HepG2 (cell line): Measurements from ENCODE around the gene ADD2. TPM values are rescaled to one million over a fixed set of nuclear protein-coding genes. Genes with fewer than 3 reads are reported as not detected.

Source experiments
- ATAC-seq: fragments of 200-7000 bp; cut with Tn5 transposase; 3 replicates; pipeline ENCODE4 v1.9.1; 2020; ENCODE audit warnings: mild to moderate bottlenecking, moderate library complexity
- BruUV-seq: library from RNA; stranded (reverse); fragments of 400-500 nt; replicated peaks from 2 replicates; lab custom pipeline; 2021; lab: Mats Ljungman, UMichigan
- CTCF ChIA-PET: fragments of 300-600 bp; formaldehyde crosslinking; extraction: SDS; loops from one replicate; lab custom pipeline; 2021; ENCODE audit warnings: low total read pairs, inconsistent platforms, low intra/inter-chr PET ratio; lab: Yijun Ruan, JAX
- POLR2A ChIA-PET: fragments of 350-600 bp; sonication (Branson Sonifier 250); formaldehyde crosslinking; loops from one replicate; lab custom pipeline; 2020; ENCODE audit warnings: antibody characterized with exemption, inconsistent platforms; lab: Yijun Ruan, JAX
- DNase-seq: peaks from one replicate; pipeline ENCODE4 v3.0.0-alpha.2; 2015; ENCODE audit warnings: low spot score
- FAIRE-seq: peaks from 3 replicates; lab custom pipeline; 2011; peaks lifted over from hg19 to GRCh38; lab: Jason Lieb, UNC
- H2AFZ ChIP-seq: one replicate; pipeline ENCODE4 v1.6.1; 2011; ENCODE audit warnings: low read length, inconsistent platforms
- H3K27ac ChIP-seq: fragments of 300-600 bp; 3 replicates; pipeline ENCODE4 v1.8.0; 2011; ENCODE audit warnings: mixed run types, mild to moderate bottlenecking, mixed read lengths, low read length, inconsistent platforms; ENCODE audit not compliant: insufficient read depth; ENCODE audit errors: extremely low read length
- H3K27me3 ChIP-seq, 2 experiments: fragments of 200-600 bp in 1 of 2; 2 replicates in 1 of 2; 3 replicates in 1 of 2; pipeline versions ENCODE4 v1.6.0 to v1.8.0; 2011; ENCODE audit warnings: low read length in 2 of 2, mild to moderate bottlenecking in 2 of 2, moderate library complexity in 2 of 2, inconsistent platforms in 1 of 2; ENCODE audit not compliant: insufficient read depth in 2 of 2, control insufficient read depth in 1 of 2
- H3K36me3 ChIP-seq, 2 experiments: fragments of 200-600 bp in 1 of 2; replicated peaks in 1 of 2; 2 replicates in 1 of 2; 3 replicates in 1 of 2; pipeline versions ENCODE4 v1.5.1 to v1.8.0; 2011; ENCODE audit warnings: low read length in 2 of 2, inconsistent platforms in 1 of 2; ENCODE audit not compliant: insufficient read depth in 2 of 2, control insufficient read depth in 1 of 2
- H3K4me1 ChIP-seq: 2 replicates; pipeline ENCODE4 v1.5.1; 2012; ENCODE audit warnings: low read length, inconsistent platforms; ENCODE audit not compliant: insufficient read depth
- H3K4me2 ChIP-seq: 2 replicates; pipeline ENCODE4 v1.6.0; 2011; ENCODE audit warnings: low read depth, low read length, inconsistent platforms
- H3K4me3 ChIP-seq, 3 experiments: fragments of 200-600 bp in 1 of 3; sonication (generic), shearing (Covaris generic) in 1 of 3; replicated peaks in 1 of 3; 2 replicates each; pipeline ENCODE4 v1.5.1; 2011 to 2016; ENCODE audit warnings: low read length in 3 of 3, inconsistent platforms in 2 of 3, low read depth in 2 of 3, mild to moderate bottlenecking in 2 of 3, control low read depth in 1 of 3, mixed read lengths in 1 of 3; ENCODE audit not compliant: insufficient read depth in 1 of 3
- H3K79me2 ChIP-seq: one replicate; pipeline ENCODE4 v1.6.1; 2011; ENCODE audit warnings: low read length, inconsistent platforms; ENCODE audit not compliant: insufficient read depth
- H3K9ac ChIP-seq: 2 replicates; pipeline ENCODE4 v1.6.0; 2011; ENCODE audit warnings: mild to moderate bottlenecking, low read depth, low read length, inconsistent platforms; ENCODE audit not compliant: insufficient read depth
- H3K9me3 ChIP-seq: 2 replicates; pipeline ENCODE4 v1.5.1; 2012; ENCODE audit warnings: mild to moderate bottlenecking, low read length
- H4K20me1 ChIP-seq: 2 replicates; pipeline ENCODE4 v1.6.0; 2011; ENCODE audit warnings: inconsistent platforms, mild to moderate bottlenecking, low read length, moderate library complexity; ENCODE audit not compliant: insufficient read depth
- AGO2 ChIP-seq: fragments of 200-400 bp; formaldehyde crosslinking; optimal IDR thresholded peaks from 2 replicates; pipeline ENCODE3; 2017; ENCODE audit warnings: mild to moderate bottlenecking, low read depth, low read length, moderate library complexity
- ETV5 ChIP-seq: IDR thresholded peaks from 2 replicates; pipeline ENCODE4 v1.6.1; 2018; ENCODE audit warnings: missing biosample characterization, missing genetic modification reagents, inconsistent platforms, borderline replicate concordance
- GATAD1 ChIP-seq: IDR thresholded peaks from 2 replicates; pipeline ENCODE4 v1.6.1; 2016; ENCODE audit warnings: missing genetic modification reagents, missing compliant biosample characterization
- MYNN ChIP-seq: sonication (generic); formaldehyde crosslinking; IDR thresholded peaks from 2 replicates; pipeline ENCODE4 v1.4.0; 2020; ENCODE audit warnings: mild to moderate bottlenecking, low read depth, missing genetic modification reagents
- PLRG1 ChIP-seq: fragments of 450-650 bp; conservative IDR thresholded peaks from 2 replicates; pipeline ENCODE4 v1.6.1; 2016
- POLR2G ChIP-seq: fragments of 200-400 bp; formaldehyde crosslinking; IDR thresholded peaks from 2 replicates; pipeline ENCODE4 v1.6.1; 2018; ENCODE audit warnings: mild to moderate bottlenecking, low read depth, low read length, moderate library complexity
- SIN3B ChIP-seq: fragments of 150-350 bp; IDR thresholded peaks from 2 replicates; pipeline ENCODE4 v1.6.1; 2014; ENCODE audit warnings: low read length
- ZBTB44 ChIP-seq: sonication (generic); formaldehyde crosslinking; IDR thresholded peaks from 2 replicates; pipeline ENCODE4 v1.4.0; 2020; ENCODE audit warnings: missing genetic modification reagents
- ZFX ChIP-seq: sonication (generic); formaldehyde crosslinking; IDR thresholded peaks from 2 replicates; pipeline ENCODE4 v1.4.0; 2020; ENCODE audit warnings: mild to moderate bottlenecking, low read depth, missing genetic modification reagents, moderate library complexity
- ZMYM2 ChIP-seq: sonication (generic); formaldehyde crosslinking; IDR thresholded peaks from 2 replicates; pipeline ENCODE4 v1.8.0; 2022; ENCODE audit warnings: mild to moderate bottlenecking, missing genetic modification reagents
- ZNF430 ChIP-seq: sonication (generic); formaldehyde crosslinking; IDR thresholded peaks from 2 replicates; pipeline ENCODE4 v1.9.0; 2021; ENCODE audit warnings: mild to moderate bottlenecking, missing genetic modification reagents
- ZNF543 ChIP-seq: sonication (generic); formaldehyde crosslinking; IDR thresholded peaks from 2 replicates; pipeline ENCODE4 v1.4.0; 2020; ENCODE audit warnings: mild to moderate bottlenecking, missing genetic modification reagents
- ZNF556 ChIP-seq: sonication (generic); formaldehyde crosslinking; IDR thresholded peaks from 2 replicates; pipeline ENCODE4 v1.4.0; 2020; ENCODE audit warnings: mild to moderate bottlenecking, missing genetic modification reagents, borderline replicate concordance
- ZNF563 ChIP-seq: sonication (generic); formaldehyde crosslinking; IDR thresholded peaks from 2 replicates; pipeline ENCODE4 v1.8.0; 2022; ENCODE audit warnings: mild to moderate bottlenecking, moderate library complexity, missing genetic modification reagents
- ZNF569 ChIP-seq: sonication (generic); formaldehyde crosslinking; IDR thresholded peaks from 2 replicates; pipeline ENCODE4 v1.5.0; 2020; ENCODE audit warnings: mild to moderate bottlenecking, missing genetic modification reagents, moderate library complexity, borderline replicate concordance
- ZNF576 ChIP-seq: sonication (generic); formaldehyde crosslinking; IDR thresholded peaks from 2 replicates; pipeline ENCODE4 v1.4.0; 2020; ENCODE audit warnings: mild to moderate bottlenecking, missing genetic modification reagents
- WGBS: methylation state at CpG from one replicate; pipeline ENCODE4 v1.1.6; 2017; ENCODE audit warnings: low lambda C conversion rate; 5-methylcytosine and 5-hydroxymethylcytosine counted together
- in situ Hi-C: cut with HindIII; loops from 2 replicates; pipeline ENCODE4 v1.10.0; 2017; ENCODE audit warnings: low pct_unique_long_range_greater_than_20kb; ENCODE audit not compliant: extremely low pct_ligation_motif_present
- intact Hi-C: fragments of 100-400 bp; cut with micrococcal nuclease; formaldehyde crosslinking; loops from one replicate; pipeline ENCODE4 v1.10.0; 2022; ENCODE audit not compliant: unreplicated experiment
- polyA plus RNA-seq, 8 experiments: library from polyadenylated mRNA; depleted of rRNA in 3 of 8; stranded (reverse) in 7 of 8; unstranded in 1 of 8; fragments of >200 nt; fragmentation: Illumina TruSeq in 4 of 8; extraction: Trizol in 4 of 8; gene quantifications; 2 replicates each; pipeline versions ENCODE4 v1.2.1 to v1.2.3, GENCODE V29; 2011 to 2016; ENCODE audit warnings: low read depth in 4 of 8, missing spikeins in 1 of 8, mixed read lengths in 1 of 8; ENCODE audit not compliant: insufficient read depth in 1 of 8
- total RNA-seq, 5 experiments: library from RNA; depleted of rRNA; stranded (reverse); fragments of >200 nt; fragmentation: Illumina TruSeq; extraction: Trizol; gene quantifications; 2 replicates each; pipeline ENCODE4 v1.2.3, GENCODE V29; 2016; ENCODE audit warnings: low read depth in 1 of 5
- TF ChIP-seq, protein P1 (sequence below): sonication (generic); formaldehyde crosslinking; conservative IDR thresholded peaks from 2 replicates; pipeline ENCODE4 v1.4.0; 2020; ENCODE audit warnings: missing genetic modification reagents

Gene ADD2
- total and polyA plus RNA-seq, 2 of the 13 experiments (the other 11 are each of a cell fraction or from before 2014, with no cell fraction given) = 0.05 to 0.13 TPM

DNA sequence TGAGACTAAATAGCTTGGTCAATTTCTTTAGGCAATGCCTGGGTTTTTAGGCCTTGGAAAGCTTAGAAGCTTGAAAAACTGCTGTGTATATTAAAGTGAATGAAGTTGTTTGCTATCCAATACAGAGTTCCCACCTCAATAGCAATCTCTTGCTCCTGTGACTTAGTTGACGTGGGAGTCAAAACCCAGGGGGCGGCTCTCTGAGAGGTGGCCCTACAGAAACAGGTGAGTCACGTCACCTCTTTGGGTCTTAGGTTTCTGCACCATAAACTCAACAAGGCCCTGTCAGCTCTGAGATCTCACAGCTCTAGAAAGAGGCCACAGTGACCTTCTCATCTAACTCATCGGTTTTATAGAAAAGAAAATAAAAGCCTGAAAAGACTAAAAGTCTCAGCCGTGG, 79.6 kb downstream of the ADD2 start:
- no TSS peak for BruUV-seq
- Histone ChIP-seq H3K79me2 (no peaks in the 10 kb centered on the region), H3K9me3 (no peaks in the 10 kb centered on the region), H3K4me2 (no peak overlapping the region), H3K27ac (no peak overlapping the region), H3K9ac (no peak overlapping the region), H3K4me3 (no peak overlapping the region), H2AFZ (no peak overlapping the region), H3K4me1 (peaks cover 4% of the 10 kb centered on the region; the same call in 1 of the 2 replicates), H3K27me3 (peaks cover 0 to 41% of the 10 kb centered on the region in 2 experiments; a peak in 3 of 5 replicates), H3K36me3 (no peaks in the 10 kb centered on the region), H4K20me1 (no peaks in the 10 kb centered on the region)
- intact Hi-C loops (no loop called here), in situ Hi-C loops (no loop called here)
- DNase-seq (no peak), FAIRE-seq (no peak), ATAC-seq (no peak)
- POLR2A ChIA-PET = no interaction called here
- TF ChIP-seq ZMYM2 (CRISPR knock-in tag) (no peak), MYNN (CRISPR knock-in tag) (no peak), PLRG1 (no peak), ZNF543 (no peak)
- TF ChIP-seq, protein P1, sequence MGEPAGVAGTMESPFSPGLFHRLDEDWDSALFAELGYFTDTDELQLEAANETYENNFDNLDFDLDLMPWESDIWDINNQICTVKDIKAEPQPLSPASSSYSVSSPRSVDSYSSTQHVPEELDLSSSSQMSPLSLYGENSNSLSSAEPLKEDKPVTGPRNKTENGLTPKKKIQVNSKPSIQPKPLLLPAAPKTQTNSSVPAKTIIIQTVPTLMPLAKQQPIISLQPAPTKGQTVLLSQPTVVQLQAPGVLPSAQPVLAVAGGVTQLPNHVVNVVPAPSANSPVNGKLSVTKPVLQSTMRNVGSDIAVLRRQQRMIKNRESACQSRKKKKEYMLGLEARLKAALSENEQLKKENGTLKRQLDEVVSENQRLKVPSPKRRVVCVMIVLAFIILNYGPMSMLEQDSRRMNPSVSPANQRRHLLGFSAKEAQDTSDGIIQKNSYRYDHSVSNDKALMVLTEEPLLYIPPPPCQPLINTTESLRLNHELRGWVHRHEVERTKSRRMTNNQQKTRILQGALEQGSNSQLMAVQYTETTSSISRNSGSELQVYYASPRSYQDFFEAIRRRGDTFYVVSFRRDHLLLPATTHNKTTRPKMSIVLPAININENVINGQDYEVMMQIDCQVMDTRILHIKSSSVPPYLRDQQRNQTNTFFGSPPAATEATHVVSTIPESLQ (CRISPR knock-in tag) = no peak
- CTCF ChIA-PET = no interaction called here
- 13% methylated on average over 5 of the region's 5 CpGs for WGBS

DNA sequence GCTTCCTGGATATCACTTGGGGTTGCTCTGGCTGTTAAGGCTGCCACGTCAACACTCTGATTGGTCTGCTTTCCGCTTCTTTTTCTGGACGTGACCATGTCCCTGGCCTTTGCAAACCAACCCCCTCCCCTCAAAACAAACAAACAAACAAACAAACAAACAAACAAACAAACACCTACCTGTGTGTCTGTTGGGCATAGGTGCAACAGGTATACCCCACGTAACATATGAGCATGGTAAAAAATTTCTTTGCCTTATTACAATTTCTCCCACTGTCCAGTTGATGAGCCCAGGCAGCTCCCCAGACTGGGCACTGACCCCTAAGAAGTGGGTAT, 80.6 kb downstream of the ADD2 start:
- Histone ChIP-seq H2AFZ (no peak overlapping the region), H3K4me1 (peaks cover 4% of the 10 kb centered on the region; the same call in 1 of the 2 replicates), H3K36me3 (no peaks in the 10 kb centered on the region), H3K27me3 (peaks cover 0 to 34% of the 10 kb centered on the region in 2 experiments; a peak in 3 of 5 replicates), H3K79me2 (no peaks in the 10 kb centered on the region), H3K9me3 (no peaks in the 10 kb centered on the region), H3K9ac (no peak overlapping the region), H4K20me1 (no peaks in the 10 kb centered on the region), H3K4me2 (no peak overlapping the region), H3K4me3 (no peak overlapping the region), H3K27ac (no peak overlapping the region)
- intact Hi-C loops = loop anchor here (1.0 kb wide), 1 partner anchor 98 kb away; no protein-coding TSS in a partner anchor
- ChIA-PET CTCF (interaction anchor here (1.4 kb wide), 1 partner anchor 98 kb away, joined by 4 read pairs; no protein-coding TSS in a partner anchor), POLR2A (no interaction called here)
- ATAC-seq (no peak), DNase-seq (no peak), FAIRE-seq (no peak)
- no TSS peak for BruUV-seq
- 55% methylated on average over 4 of the region's 4 CpGs for WGBS
- in situ Hi-C loops = no loop called here
- TF ChIP-seq ZFX (CRISPR knock-in tag) = no peak
- no peak for TF ChIP-seq POLR2G
- no peak for TF ChIP-seq ZNF569 (CRISPR knock-in tag)
- TF ChIP-seq ZNF556 (CRISPR knock-in tag) = no peak
- no peak for TF ChIP-seq GATAD1
- TF ChIP-seq ZBTB44 (CRISPR knock-in tag) = no peak
- no peak for TF ChIP-seq SIN3B
- TF ChIP-seq ZNF430 (CRISPR knock-in tag) = no peak
- TF ChIP-seq AGO2 = no peak
- TF ChIP-seq ZNF576 (CRISPR knock-in tag) = no peak
- no peak for TF ChIP-seq ETV5
- no peak for TF ChIP-seq ZNF563 (CRISPR knock-in tag)
